Esophagus muscularis mucosa (tissue), 3 donors: Measurements from ENCODE around the gene PRELID2.

ENCODE experiments used
- POLR2A ChIP-seq: fragments of 450-650 bp; IDR thresholded peaks from one replicate; pipeline ENCODE4 v1.6.1; 2017; ENCODE audit warnings: antibody characterized with exemption, moderate library complexity, mild to moderate bottlenecking, low read depth
- TF ChIP-seq, protein P1 (sequence below), 3 experiments: fragments of 200-600 bp in 2 of 3; fragments of 450-650 bp in 1 of 3; sonication (generic) in 2 of 3; IDR thresholded peaks; one replicate each; pipeline ENCODE4 v1.5.1; 2017 to 2019; ENCODE audit warnings: antibody characterized with exemption in 3 of 3, mild to moderate bottlenecking in 2 of 3, moderate library complexity in 1 of 3

DNA sequence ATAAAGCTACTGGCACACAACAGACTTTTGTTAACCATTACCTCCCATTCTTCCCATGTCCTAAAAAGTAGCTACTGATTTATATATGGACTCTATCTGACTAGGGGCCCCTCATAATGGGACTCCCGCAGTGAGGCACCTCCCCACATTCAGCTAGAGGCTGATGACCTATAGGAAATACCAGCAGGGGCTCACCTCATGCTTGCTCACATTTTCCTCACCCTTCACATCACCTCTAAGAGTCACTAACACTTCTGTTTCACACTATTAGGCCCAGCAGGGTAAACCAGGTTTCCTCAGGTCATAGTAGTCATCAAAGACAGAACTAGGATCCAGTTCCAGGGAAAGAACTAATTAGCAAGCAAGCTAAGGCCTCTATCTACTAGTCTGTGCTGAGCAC is 60.7 kb downstream of the PRELID2 start:
- TF ChIP-seq, protein P1, sequence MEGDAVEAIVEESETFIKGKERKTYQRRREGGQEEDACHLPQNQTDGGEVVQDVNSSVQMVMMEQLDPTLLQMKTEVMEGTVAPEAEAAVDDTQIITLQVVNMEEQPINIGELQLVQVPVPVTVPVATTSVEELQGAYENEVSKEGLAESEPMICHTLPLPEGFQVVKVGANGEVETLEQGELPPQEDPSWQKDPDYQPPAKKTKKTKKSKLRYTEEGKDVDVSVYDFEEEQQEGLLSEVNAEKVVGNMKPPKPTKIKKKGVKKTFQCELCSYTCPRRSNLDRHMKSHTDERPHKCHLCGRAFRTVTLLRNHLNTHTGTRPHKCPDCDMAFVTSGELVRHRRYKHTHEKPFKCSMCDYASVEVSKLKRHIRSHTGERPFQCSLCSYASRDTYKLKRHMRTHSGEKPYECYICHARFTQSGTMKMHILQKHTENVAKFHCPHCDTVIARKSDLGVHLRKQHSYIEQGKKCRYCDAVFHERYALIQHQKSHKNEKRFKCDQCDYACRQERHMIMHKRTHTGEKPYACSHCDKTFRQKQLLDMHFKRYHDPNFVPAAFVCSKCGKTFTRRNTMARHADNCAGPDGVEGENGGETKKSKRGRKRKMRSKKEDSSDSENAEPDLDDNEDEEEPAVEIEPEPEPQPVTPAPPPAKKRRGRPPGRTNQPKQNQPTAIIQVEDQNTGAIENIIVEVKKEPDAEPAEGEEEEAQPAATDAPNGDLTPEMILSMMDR (IDR thresholded peaks at IDR 0.05), result no peak
- TF ChIP-seq POLR2A, result no peak
